HG02678 (cell line): ENCODE results near the gene HTRA1.

Source experiments
- ATAC-seq: cut with Tn5 transposase; IDR thresholded peaks from one replicate; pipeline ENCODE4 v1.9.1; 2021; ENCODE audit warnings: mild to moderate bottlenecking, moderate library complexity; ENCODE audit not compliant: unreplicated experiment

Gene HTRA1

DNA sequence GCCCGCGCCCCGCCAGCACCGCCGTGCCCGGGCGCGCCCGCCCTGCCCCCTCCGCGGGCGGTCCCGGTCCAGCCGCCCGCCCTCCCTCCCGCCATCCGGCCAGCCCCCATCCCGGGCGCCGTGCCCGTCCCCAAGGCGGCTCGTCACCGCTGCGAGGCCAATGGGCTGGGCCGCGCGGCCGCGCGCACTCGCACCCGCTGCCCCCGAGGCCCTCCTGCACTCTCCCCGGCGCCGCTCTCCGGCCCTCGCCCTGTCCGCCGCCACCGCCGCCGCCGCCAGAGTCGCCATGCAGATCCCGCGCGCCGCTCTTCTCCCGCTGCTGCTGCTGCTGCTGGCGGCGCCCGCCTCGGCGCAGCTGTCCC lies at the start of gene HTRA1:
HTRA1 (plus strand) TSS at position 187 of the 362 bp plus-strand sequence; CDS start at position 287, 100 bp downstream.
- no peak for ATAC-seq

DNA sequence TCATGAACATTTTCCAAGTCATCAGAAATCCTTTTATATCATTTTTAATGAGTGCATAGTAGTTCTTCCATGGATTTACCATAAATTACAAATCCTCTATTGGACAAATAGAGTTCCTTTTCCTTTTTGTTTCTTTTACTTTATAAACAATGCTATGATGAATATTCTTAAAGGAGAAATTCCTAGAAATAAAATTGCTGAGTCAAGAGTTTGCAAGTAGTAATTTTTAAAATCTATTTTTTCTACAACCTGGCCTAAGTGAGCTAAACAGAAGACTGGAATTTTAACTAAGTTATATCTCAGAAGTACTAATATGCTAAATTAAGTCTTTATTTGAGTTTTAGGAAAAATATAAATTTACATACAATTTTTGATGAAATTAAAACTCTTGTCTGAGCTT lies 48.0 kb upstream of the HTRA1 start:
- no peak for ATAC-seq

DNA sequence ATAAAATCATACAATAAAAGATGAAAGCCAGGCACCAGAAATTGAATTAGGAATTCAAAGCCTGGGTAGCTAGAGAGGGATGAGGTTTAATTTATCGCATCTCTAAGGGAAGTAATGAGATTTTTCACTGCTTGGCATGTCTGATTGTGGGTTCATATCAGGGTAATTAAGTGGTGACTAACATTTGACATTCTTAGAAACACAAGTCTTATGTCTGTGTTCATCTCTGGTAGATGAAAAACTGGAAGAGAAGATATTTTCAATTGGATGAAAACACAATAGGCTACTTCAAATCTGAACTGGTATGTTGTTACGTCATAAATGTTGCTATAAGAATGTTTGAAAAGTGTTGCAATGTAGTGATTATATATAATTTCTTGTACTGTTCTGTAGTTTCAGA lies 43.7 kb upstream of the HTRA1 start:
- ATAC-seq: no peak

DNA sequence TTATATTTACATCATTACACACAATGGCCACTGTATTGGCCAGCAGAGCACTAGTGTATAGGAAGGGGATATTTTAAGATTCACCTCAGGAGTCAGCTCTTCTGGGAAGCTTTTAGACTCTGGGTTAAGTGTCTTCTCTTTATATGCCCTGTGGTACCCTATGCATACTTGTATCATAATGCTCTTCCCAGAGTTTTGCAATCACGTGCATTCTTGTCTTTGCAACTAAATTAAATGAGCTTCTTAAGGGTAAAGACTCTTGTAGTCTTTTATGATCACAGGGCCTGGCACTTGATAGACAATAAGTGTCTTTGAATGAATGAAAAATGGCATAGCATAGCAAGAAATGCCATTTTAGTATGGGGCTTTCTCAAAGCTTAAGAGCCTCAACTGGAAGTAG lies 42.3 kb upstream of the HTRA1 start:
- ATAC-seq: no peak

DNA sequence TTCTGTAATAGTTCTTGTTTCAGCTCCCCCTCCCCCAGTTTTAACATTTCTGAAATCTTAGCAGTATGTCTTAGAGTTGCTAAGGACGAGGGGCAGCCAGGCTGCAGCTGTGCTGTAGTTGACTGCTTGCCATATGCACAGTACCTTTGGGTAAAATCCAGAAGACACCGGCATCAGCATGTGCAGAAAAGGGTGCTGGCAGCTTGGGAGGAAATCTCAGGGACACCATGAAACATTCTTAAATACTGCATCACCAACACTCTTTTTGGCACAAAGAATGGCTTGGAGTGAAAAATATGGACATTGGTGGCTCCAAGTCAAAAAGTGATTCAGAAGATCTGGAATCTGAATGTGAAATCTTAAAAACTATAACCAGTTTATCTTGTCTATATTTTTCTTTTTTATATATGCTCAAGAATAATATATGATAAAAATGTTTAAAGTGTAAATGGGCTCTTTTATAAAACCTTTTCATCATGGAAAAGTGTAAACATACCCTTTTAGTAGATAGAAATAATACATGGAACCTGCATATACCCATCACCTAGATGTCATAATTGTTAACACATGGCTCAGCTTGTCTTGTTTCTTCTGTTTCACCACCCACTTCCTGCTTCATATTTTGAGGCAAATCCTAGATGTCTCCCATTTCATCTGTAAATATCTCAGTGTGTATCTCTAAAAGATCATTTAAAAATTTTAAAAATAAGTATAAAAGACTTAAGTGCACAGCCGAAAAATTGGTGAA lies 41.3 kb upstream of the HTRA1 start:
- no peak for ATAC-seq

DNA sequence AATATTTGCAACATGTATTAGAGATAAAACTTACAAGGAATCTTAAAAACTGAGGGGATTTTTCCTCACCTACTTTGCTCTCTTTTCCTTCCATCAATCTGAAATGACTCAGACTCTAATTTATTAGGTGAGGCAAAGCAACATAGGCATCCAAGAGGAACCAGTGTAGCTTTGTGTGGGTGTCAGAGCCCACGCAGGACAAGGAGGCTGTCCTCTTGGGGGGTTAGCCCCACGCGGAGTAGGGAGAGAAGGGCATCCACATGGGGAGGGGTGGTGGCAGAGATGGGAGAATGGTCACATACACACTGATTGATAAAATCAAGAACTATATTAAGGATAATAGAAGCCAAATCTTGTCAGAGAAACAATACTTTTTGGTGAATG lies 40.7 kb upstream of the HTRA1 start:
- ATAC-seq: no peak

- ATAC-seq: no peak
Observed at GRCh38 chr10:122421054-122421625, 40.2 kb upstream of the HTRA1 start.

DNA sequence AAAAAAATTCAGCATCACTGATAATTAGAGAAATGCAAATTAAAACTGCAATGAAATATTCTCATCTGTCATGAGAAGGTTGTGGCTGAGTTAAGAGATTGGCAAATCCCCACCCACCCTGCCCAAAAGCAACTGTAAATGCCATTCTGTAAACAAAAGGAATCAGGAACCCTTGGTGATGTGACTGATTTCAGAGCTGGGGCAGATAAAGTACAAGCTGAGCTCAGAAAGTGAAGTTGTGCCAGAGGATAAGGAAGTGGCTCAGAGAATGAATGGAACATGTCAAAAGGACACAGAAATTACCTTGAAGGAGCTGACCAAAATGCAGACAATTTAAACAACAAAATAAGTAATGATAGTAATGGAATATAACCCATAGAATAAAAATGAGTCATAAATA lies 39.6 kb upstream of the HTRA1 start:
- ATAC-seq: no peak

- no peak for ATAC-seq
Observed at GRCh38 chr10:122422266-122422989, 38.9 kb upstream of the HTRA1 start.

DNA sequence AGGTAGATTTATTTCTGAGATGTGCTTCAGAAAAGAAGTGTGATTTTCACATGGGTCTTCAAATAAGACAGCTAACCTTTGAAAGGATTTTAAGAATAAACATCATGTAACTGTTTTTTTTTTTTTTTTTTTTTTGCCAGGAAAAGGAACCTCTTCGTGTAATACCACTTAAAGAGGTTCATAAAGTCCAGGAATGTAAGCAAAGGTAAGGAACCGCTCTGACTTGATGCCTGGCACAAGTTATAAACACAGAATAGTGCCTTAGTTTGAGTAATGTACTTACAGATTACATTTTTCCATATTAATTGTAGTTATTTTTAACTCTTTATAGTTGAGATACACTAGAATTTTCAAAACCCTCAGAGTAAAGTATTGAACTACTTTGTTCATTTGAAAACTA lies 37.3 kb upstream of the HTRA1 start:
- ATAC-seq: no peak

DNA sequence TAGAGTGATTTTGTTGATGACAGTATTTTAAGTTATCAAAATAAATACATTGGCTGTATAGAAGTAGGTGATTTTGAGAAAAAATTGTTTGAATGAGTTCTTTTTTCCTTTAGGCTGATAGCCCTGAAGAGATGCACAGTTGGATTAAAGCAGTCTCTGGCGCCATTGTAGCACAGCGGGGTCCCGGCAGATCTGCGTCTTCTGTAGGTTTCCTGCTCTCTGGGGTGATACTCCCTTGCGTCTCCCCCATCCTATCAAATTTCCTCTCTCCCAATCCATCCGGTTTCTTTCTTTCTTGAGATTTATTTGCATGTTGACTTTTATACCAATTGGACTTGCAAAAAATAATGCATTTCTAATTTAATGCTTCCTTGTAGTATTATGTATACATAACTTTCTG lies 34.5 kb upstream of the HTRA1 start:
- ATAC-seq: no peak

- no peak for ATAC-seq
Observed at GRCh38 chr10:122427280-122427679, 34.1 kb upstream of the HTRA1 start.

DNA sequence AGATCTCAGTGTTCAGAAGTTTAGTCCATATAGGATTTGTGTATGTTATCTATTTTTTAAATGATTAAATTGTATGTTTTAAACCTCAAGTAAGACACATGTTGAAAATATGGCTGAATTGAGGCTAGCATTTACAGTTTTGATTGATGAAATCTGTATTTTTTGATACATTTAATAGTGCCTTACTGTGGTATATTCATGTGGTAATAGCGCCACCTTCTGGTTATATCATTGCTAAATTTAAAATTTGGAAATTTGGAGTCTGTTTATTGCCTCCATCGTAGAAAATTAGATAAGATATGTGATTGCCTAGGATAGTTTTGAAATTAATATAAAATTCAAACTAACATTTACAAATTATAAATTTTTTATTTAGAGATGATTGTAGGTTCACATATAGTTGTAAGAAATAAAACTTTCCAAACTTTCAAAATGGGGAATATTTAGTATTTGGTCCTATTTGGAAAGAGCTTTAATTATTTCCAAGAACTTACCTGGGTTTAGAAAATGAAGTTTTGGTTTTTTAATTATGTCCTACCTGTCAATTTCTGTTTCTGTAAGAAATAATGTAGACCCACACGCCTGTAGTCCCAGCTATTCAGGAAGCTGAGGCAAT lies 26.0 kb upstream of the HTRA1 start:
- ATAC-seq: no peak

- ATAC-seq: no peak
Observed at GRCh38 chr10:122441961-122442360, 19.4 kb upstream of the HTRA1 start.

- no peak for ATAC-seq
Observed at GRCh38 chr10:122445469-122445868, 15.9 kb upstream of the HTRA1 start.

DNA sequence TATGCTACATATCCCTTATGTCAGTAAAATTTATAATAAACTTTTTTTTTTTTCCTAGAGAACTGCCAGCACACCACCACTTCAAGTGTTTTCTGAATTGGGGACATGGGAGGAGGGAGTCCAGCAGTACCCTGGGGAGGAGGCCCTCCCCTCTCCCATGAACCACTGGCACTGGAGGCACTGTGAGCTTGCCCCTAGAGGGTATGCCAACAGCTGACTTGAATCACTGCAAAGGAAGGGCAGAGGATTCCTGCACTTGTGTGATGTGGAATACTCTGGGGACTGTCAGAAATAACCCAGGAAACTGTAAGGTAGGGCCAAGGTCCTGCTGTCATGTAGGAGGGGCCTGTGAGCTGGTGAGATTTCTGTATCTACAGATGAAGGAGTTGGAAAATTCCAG lies 15.4 kb upstream of the HTRA1 start:
- no peak for ATAC-seq

DNA sequence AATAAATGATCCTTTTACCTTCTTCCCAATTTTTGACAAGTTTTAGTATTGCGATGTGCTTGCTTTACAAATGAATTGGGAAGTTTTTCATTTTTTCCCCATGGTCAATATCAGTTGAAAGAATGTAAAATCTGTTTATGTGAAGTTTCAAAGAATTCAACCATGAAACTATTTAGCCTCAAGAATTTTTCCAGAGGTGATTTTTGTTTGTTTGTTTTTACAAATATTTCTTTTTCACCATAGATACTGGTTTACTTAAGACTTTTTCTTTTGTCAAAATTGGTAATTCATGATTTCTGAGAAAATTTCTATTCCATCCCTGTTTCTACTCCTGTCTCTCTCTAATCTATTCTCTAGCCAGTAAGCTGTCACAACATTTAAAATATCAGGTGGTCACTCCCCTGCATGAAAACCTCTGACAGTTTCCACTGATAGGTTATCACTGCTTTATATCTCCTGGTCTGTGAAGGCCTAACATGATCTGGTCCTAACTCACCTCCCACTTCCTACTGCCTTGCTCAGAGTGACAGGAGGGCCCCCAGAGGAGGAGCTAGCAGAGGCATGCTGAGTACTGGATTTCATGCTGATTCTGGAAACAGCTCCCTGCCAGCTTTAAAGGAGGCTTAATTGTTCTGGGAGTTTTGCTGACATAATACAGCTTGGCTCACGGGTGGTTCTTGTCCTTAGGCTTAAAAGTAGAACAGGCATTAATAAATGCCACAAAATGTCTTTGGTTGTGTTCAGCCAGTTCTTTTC lies 14.5 kb upstream of the HTRA1 start:
- no peak for ATAC-seq

GRCh38 chr10:122448600-122448999 lies 12.8 kb upstream of the HTRA1 start:
- ATAC-seq: no peak

DNA sequence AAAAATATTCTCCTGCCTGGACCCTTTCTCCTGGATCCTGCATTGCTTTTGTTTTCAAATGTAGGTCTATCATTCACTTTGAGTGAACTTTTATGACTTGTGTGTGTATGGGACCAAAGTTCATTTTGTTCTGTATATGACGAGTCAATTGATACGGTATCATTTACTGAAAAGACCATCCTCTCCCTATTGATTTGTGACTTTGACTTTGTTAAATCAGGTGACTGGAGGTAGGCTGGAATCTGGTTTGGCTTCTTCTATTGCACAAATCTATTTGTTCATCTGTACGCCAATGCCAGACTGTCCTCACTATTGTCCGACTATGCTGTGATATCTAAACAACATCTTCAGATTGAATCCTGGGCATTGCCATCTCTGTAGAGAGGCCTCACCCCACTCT lies 12.2 kb upstream of the HTRA1 start:
- no peak for ATAC-seq

GRCh38 chr10:122450353-122450990 lies 10.9 kb upstream of the HTRA1 start:
- ATAC-seq: no peak

DNA sequence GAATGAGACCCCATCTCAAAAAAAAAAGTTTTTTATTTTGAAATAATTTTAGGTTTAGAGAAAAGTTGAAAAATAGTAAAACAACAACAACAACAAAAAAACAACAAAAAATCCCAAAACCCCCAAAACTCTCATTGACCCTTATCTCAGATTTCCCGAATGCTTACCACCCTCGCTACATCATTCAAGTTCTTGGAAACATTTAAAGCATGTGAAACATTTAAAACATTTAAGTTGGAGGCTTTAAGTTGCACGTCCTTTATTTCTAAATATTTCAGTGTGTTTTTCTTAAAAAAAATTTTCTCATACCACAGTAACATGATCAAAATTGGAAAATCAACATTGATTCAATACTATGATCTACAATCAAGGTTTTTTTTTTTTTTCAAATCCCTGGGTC lies 7.3 kb upstream of the HTRA1 start:
- ATAC-seq: no peak
